GM12873 (cell line): ENCODE data around the gene RTN4.

Experiments used
- CTCF ChIP-seq: IDR thresholded peaks from 2 replicates; pipeline ENCODE4 v1.5.1; 2012; ENCODE audit warnings: low read depth, mild to moderate bottlenecking, moderate library complexity, low read length, control low read depth; ENCODE audit not compliant: insufficient read depth; ENCODE audit errors: missing control alignments

Gene RTN4

GRCh38 chr2:54964271-54964670 is 86.0 kb downstream of the RTN4 start:
- no peak for TF ChIP-seq CTCF

GRCh38 chr2:54963476-54963875 is 86.8 kb downstream of the RTN4 start:
- TF ChIP-seq CTCF: no peak

GRCh38 chr2:54962935-54963440 is 87.3 kb downstream of the RTN4 start:
- TF ChIP-seq CTCF: no peak

GRCh38 chr2:54962511-54962910 is 87.7 kb downstream of the RTN4 start:
- no peak for TF ChIP-seq CTCF

GRCh38 chr2:54960164-54960563 is 90.1 kb downstream of the RTN4 start:
- no peak for TF ChIP-seq CTCF

- TF ChIP-seq CTCF: no peak
Measured at GRCh38 chr2:54958717-54959371, 91.4 kb downstream of the RTN4 start.

- no peak for TF ChIP-seq CTCF
Measured at GRCh38 chr2:54957321-54957999, 92.8 kb downstream of the RTN4 start.
